GM21737 (cell line): ENCODE results near the gene KRT3.

ENCODE experiments used
- ATAC-seq: cut with Tn5 transposase; IDR thresholded peaks from one replicate; pipeline ENCODE4 v1.9.1; 2021; ENCODE audit warnings: mild to moderate bottlenecking, moderate library complexity; ENCODE audit not compliant: unreplicated experiment

Gene KRT3

GRCh38 chr12:52795694-52796428 lies at the start of gene KRT3:
Gene KRT3, minus strand, starts transcription at chr12:52796117. Its CDS starts 75 bp downstream, at chr12:52796042.
- ATAC-seq: no peak

GRCh38 chr12:52844386-52844785 lies 48.5 kb upstream of the KRT3 start:
- ATAC-seq: no peak

GRCh38 chr12:52839436-52840105 lies 43.7 kb upstream of the KRT3 start:
- no peak for ATAC-seq

- no peak for ATAC-seq
Measured at GRCh38 chr12:52838609-52839435, 42.9 kb upstream of the KRT3 start.

GRCh38 chr12:52837781-52838608 lies 42.1 kb upstream of the KRT3 start:
- no peak for ATAC-seq

- no peak for ATAC-seq
Measured at GRCh38 chr12:52837413-52837741, 41.5 kb upstream of the KRT3 start.

- ATAC-seq: no peak
Measured at GRCh38 chr12:52836491-52837412, 40.8 kb upstream of the KRT3 start.

- ATAC-seq: no peak
Measured at GRCh38 chr12:52836042-52836466, 40.1 kb upstream of the KRT3 start.

GRCh38 chr12:52835271-52836041 lies 39.5 kb upstream of the KRT3 start:
- ATAC-seq: no peak

GRCh38 chr12:52834727-52835001 lies 38.7 kb upstream of the KRT3 start:
- ATAC-seq: no peak

GRCh38 chr12:52833922-52834726 lies 38.2 kb upstream of the KRT3 start, which contains the start of gene KRT79:
Gene KRT79, minus strand, starts transcription at chr12:52834311. Its CDS starts 51 bp downstream, at chr12:52834260.
- ATAC-seq: no peak

GRCh38 chr12:52832985-52833905 lies 37.3 kb upstream of the KRT3 start:
- ATAC-seq: no peak

GRCh38 chr12:52832451-52832850 lies 36.5 kb upstream of the KRT3 start:
- no peak for ATAC-seq

GRCh38 chr12:52831251-52831650 lies 35.3 kb upstream of the KRT3 start:
- no peak for ATAC-seq

- ATAC-seq: no peak
Measured at GRCh38 chr12:52829986-52830770, 34.3 kb upstream of the KRT3 start.

- no peak for ATAC-seq
Measured at GRCh38 chr12:52828591-52829021, 32.7 kb upstream of the KRT3 start.
